Esophagus (tissue), 2 donors: ENCODE results near the gene ALDH5A1. TPM values are rescaled to one million over a fixed set of nuclear protein-coding genes. Genes with fewer than 3 reads are reported as not detected.

ENCODE experiments used
- H3K27ac ChIP-seq, 2 donors: one replicate each; pipeline ENCODE4 v1.5.1; 2013; ENCODE audit warnings: low read depth in 2 of 2, mild to moderate bottlenecking in 2 of 2, inconsistent platforms in 1 of 2, low read length in 1 of 2, moderate library complexity in 1 of 2
- H3K27me3 ChIP-seq, 2 donors: one replicate each; pipeline ENCODE4 v1.6.1; 2013; ENCODE audit warnings: low read length in 2 of 2, control low read depth in 1 of 2, mild to moderate bottlenecking in 1 of 2; ENCODE audit not compliant: insufficient read depth in 2 of 2, control insufficient read depth in 1 of 2
- H3K36me3 ChIP-seq, 2 donors: one replicate each; pipeline ENCODE4 v1.6.1; 2013; ENCODE audit warnings: low read length in 1 of 2; ENCODE audit not compliant: control insufficient read depth in 2 of 2, insufficient read depth in 2 of 2
- H3K4me1 ChIP-seq, 2 donors: one replicate each; pipeline ENCODE4 v1.6.1; 2013; ENCODE audit warnings: low read length in 1 of 2; ENCODE audit not compliant: control insufficient read depth in 2 of 2, insufficient read depth in 2 of 2
- H3K4me3 ChIP-seq, 2 donors: one replicate each; pipeline ENCODE4 v1.5.1; 2013; ENCODE audit warnings: low read length in 2 of 2, mild to moderate bottlenecking in 2 of 2, low read depth in 1 of 2, moderate library complexity in 1 of 2
- H3K9me3 ChIP-seq, 2 donors: one replicate each; pipeline ENCODE4 v1.6.1; 2013; ENCODE audit warnings: mild to moderate bottlenecking in 2 of 2, low read depth in 1 of 2, low read length in 1 of 2, moderate library complexity in 1 of 2; ENCODE audit not compliant: control insufficient read depth in 2 of 2, insufficient read depth in 1 of 2
- WGBS, 2 donors: extraction: QIAGEN DNeasy Blood & Tissue Kit; methylation state at CpG; one replicate each; pipeline ENCODE4 v1.1.7; 2013; 5-methylcytosine and 5-hydroxymethylcytosine counted together
- polyA plus RNA-seq, 2 donors: library from polyadenylated mRNA; stranded (reverse); fragments of 200-250 nt; gene quantifications; one replicate each; pipeline ENCODE4 v1.2.3, GENCODE V29; 2013
- donor health status: healthy with polysubstance abuse.
- donor health status: Bipolar disorder and iron deficiency.

ALDH5A1 gene
- polyA plus RNA-seq, 2 donors = 2.2 to 3.6 TPM

DNA sequence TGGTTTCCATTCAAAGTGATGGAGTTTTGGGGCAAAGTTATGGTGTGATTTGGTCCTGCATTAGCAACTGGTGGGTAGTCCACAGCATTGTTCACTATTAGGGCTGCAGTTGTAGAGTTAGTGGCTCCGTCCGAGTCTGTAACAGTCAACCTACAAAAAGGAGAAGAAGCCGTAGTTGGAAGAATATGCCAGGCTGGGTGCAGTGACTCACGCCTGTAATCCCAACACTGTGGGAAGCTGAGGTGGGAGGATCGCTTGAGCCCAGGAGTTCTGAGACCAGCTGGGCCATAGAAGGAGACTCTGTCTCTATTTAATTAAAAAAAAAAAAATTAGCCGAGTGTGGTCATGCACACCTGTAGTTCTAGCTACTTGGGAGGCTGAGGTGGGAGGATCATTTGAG lies 81.7 kb downstream of the ALDH5A1 start:
- 90 to 95% methylated on average over 6 of the region's 6 CpGs for WGBS, 2 donors
- Histone ChIP-seq H3K9me3 (no peaks in the 10 kb centered on the region), H3K4me3 (no peak overlapping the region), H3K27me3 (no peaks in the 10 kb centered on the region), H3K27ac (no peak overlapping the region), H3K36me3 (no peaks in the 10 kb centered on the region), H3K4me1 (no peaks in the 10 kb centered on the region)

DNA sequence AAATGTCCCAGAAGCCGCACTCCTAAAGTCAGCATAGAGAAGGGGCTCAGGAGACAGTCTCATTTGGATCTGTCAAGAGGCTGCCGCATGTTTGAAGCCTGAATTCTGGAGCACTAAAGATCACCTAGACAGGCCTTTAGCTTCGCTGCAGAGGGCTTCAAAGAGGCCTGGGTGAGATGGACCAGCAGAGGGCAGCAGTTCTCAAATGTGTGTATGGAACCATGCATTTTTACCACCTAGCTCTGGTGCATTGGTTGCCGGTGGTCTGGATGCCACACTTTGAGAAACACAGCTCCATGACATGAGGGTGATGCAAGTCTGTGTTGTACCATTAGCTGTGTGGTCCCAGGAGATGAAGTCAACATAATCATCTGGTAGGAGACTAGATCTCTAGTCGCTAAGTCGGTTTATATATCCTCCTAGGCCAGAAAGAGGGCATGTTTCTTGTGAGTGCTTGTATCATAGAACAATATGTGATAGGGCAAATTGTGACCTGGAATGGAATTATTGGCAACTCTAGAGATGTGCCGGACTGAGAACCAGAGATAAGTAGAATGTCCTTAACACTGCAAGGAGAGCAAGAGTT lies 86.4 kb downstream of the ALDH5A1 start:
- H3K4me3 ChIP-seq = no peak overlapping the region
- 58 to 59% methylated on average over 7 of the region's 7 CpGs for WGBS, 2 donors
- H3K4me1 ChIP-seq = no peaks in the 10 kb centered on the region
- no peaks in the 10 kb centered on the region for H3K9me3 ChIP-seq
- H3K36me3 ChIP-seq = no peaks in the 10 kb centered on the region
- H3K27me3 ChIP-seq = no peaks in the 10 kb centered on the region
- no peak overlapping the region for H3K27ac ChIP-seq

DNA sequence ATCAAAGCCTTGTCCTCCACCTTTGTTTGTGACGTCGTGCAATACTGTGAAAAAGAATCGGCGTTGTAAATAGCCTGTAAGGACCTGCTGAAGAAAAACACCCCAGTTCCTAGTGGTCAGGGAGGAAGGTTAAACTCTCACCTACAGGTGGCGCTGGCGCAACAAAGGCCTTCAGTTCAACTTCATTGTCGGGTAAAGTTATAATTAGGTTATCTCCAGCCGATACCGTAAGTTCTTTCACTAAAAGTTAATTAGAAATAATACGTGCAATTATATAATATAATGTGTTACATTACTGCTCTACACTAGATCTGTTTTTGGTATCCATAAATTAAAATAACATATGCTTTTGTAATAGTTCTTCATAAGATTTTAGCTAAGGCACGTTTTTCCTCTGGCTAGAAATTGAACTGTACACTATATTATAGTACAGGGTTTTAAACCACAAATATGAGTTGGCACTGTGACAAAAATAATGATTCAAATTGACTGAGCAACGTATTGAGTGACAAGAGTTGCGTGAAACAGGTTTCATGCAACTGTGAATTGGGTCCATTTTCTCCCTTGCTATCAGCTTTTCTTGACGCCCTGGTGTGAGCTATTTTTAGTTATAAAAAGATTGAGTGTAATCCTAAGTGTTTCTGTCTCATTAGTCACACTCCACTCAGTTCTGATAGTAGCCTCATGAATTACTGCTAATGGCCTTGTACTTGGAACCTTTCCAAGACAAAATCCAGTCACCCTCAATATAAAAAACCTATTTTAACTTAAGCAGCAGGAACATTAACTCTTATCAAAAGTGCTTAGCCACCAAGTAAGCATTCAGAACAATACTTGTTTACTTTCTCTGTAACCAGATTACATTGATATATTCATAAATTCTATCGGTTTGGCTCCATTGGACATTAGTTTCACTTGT lies 89.0 kb downstream of the ALDH5A1 start:
- H3K9me3 ChIP-seq = no peaks in the 10 kb centered on the region
- H3K36me3 ChIP-seq = no peaks in the 10 kb centered on the region
- no peak overlapping the region for H3K4me3 ChIP-seq
- H3K27ac ChIP-seq = no peak overlapping the region
- WGBS, 2 donors = 16 to 20% methylated on average over 15 of the region's 15 CpGs
- H3K27me3 ChIP-seq = no peaks in the 10 kb centered on the region
- no peaks in the 10 kb centered on the region for H3K4me1 ChIP-seq

DNA sequence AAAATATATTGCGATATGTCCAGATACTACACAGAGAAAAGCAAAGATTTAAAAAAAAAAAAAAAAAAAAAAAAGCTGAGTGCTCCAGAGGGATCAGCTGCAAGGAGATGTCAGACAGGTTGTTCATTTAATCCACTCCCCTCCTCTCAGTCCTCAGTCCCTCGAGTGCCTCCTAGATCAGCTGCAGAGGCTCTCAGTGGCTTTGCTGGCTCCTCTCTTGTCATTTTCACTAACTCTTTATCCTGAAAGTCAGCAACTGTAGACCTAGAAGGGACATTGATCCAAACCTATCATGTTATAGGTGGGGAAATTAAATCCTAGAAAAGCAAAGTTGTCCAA lies 89.6 kb downstream of the ALDH5A1 start:
- H3K4me3 ChIP-seq = no peak overlapping the region
- WGBS, 2 donors = 71 to 89% methylated on average over 2 of the region's 2 CpGs
- no peaks in the 10 kb centered on the region for H3K4me1 ChIP-seq
- H3K36me3 ChIP-seq = no peaks in the 10 kb centered on the region
- no peaks in the 10 kb centered on the region for H3K27me3 ChIP-seq
- H3K9me3 ChIP-seq = no peaks in the 10 kb centered on the region
- H3K27ac ChIP-seq = no peak overlapping the region

Other genes with a start within 250 kb of the ALDH5A1 start
- under 1 TPM; under 0.01 to 0.02 TPM for gene DCDC2, start 136.9 kb upstream of the ALDH5A1 start, polyA plus RNA-seq
- gene MRS2, start 92.0 kb upstream of the ALDH5A1 start, polyA plus RNA-seq = 10 to 100 TPM in 1 of 2 donors, 1 to 10 TPM in 1; 9.4 to 10.8 TPM
- under 1 TPM; 0.16 to 0.29 TPM for gene GPLD1, start 5.4 kb upstream of the ALDH5A1 start, polyA plus RNA-seq
- under 1 TPM in 1 of 2 donors, not detected in 1; 0.01 TPM for gene KIAA0319, start 151.2 kb downstream of the ALDH5A1 start, polyA plus RNA-seq
- 10 to 100 TPM; 13.9 to 14.2 TPM for gene TDP2, start 171.9 kb downstream of the ALDH5A1 start, polyA plus RNA-seq
- 10 to 100 TPM in 1 of 2 donors, 1 to 10 TPM in 1; 8.7 to 21.8 TPM for gene ACOT13, start 172.1 kb downstream of the ALDH5A1 start, polyA plus RNA-seq
- gene C6orf62, start 224.2 kb downstream of the ALDH5A1 start, polyA plus RNA-seq = 10 to 100 TPM; 37.4 to 40.2 TPM